HG03469 (cell line): ENCODE measurements around the gene PCDHA5.
"Not testable (repeated sequence)": the region's sequence is repeated elsewhere in the genome, so short reads cannot be mapped to it uniquely, and the experiment has no call there.

ENCODE experiments used
- ATAC-seq: cut with Tn5 transposase; IDR thresholded peaks from one replicate; pipeline ENCODE4 v1.9.1; 2021; ENCODE audit warnings: mild to moderate bottlenecking, moderate library complexity, moderate number of reproducible peaks; ENCODE audit not compliant: unreplicated experiment

PCDHA5 gene

GRCh38 chr5:140822969-140823368 lies 1.6 kb downstream of the PCDHA5 start:
- not testable (repeated sequence) for ATAC-seq

GRCh38 chr5:140823475-140823874 lies 2.1 kb downstream of the PCDHA5 start:
- ATAC-seq: no peak

GRCh38 chr5:140827704-140828361 lies 6.4 kb downstream of the PCDHA5 start, which contains the start of gene PCDHA6:
Gene PCDHA6 (plus strand): TSS chr5:140827960. CDS start chr5:140828092, 132 bp downstream.
- ATAC-seq: no peak

GRCh38 chr5:140828362-140828737 lies 6.9 kb downstream of the PCDHA5 start:
- ATAC-seq: no peak

- not testable (repeated sequence) for ATAC-seq
Measured at GRCh38 chr5:140829511-140830501, 8.4 kb downstream of the PCDHA5 start.

- no peak for ATAC-seq
Measured at GRCh38 chr5:140833993-140834392, 12.6 kb downstream of the PCDHA5 start, which contains the start of gene PCDHA7. Gene PCDHA7 (plus strand): TSS chr5:140834269. CDS start chr5:140834384, 115 bp downstream.

GRCh38 chr5:140834439-140835008 lies 13.1 kb downstream of the PCDHA5 start:
- ATAC-seq: not testable (repeated sequence)

- no peak for ATAC-seq
Measured at GRCh38 chr5:140835622-140836510, 14.5 kb downstream of the PCDHA5 start.

GRCh38 chr5:140840978-140841962 lies 19.9 kb downstream of the PCDHA5 start, which contains the start of gene PCDHA8:
Gene PCDHA8 (plus strand): TSS chr5:140841187. CDS start chr5:140841322, 135 bp downstream.
- no peak for ATAC-seq

GRCh38 chr5:140842798-140843733 lies 21.7 kb downstream of the PCDHA5 start:
- no peak for ATAC-seq

- ATAC-seq: not testable (repeated sequence)
Measured at GRCh38 chr5:140848139-140849102, 27.0 kb downstream of the PCDHA5 start, which contains the start of gene PCDHA9. Gene PCDHA9 (plus strand): TSS chr5:140848382. CDS start chr5:140848496, 114 bp downstream.

GRCh38 chr5:140849831-140850634 lies 28.6 kb downstream of the PCDHA5 start:
- ATAC-seq: not testable (repeated sequence)

- no peak for ATAC-seq
Measured at GRCh38 chr5:140855772-140856674, 34.6 kb downstream of the PCDHA5 start, which contains the start of gene PCDHA10. Gene PCDHA10 (plus strand): TSS chr5:140855897. CDS start chr5:140856049, 152 bp downstream.

GRCh38 chr5:140857177-140857986 lies 36.0 kb downstream of the PCDHA5 start:
- no peak for ATAC-seq
